Right cardiac atrium (tissue), 5 donors: ENCODE measurements around the gene KIF15. TPM values are rescaled to one million over a fixed set of nuclear protein-coding genes. Genes with fewer than 3 reads are reported as not detected.
"Not testable (repeated sequence)": the region's sequence is repeated elsewhere in the genome, so short reads cannot be mapped to it uniquely, and the experiment has no call there.

Experiments used
- ATAC-seq, 2 donors: fragments of 200-7000 bp; cut with Tn5 transposase; one replicate each; pipeline versions ENCODE4 v1.8.0 to v1.9.1; 2020; ENCODE audit warnings: moderate library complexity in 2 of 2, mild to moderate bottlenecking in 1 of 2
- DNase-seq, 3 donors: peaks; one replicate each; pipeline ENCODE4 v3.0.0-alpha.2; 2020
- H3K27ac ChIP-seq: one replicate; pipeline ENCODE4 v1.5.1; 2013; ENCODE audit warnings: mild to moderate bottlenecking, low read length, control low read depth, moderate library complexity
- H3K27me3 ChIP-seq: one replicate; pipeline ENCODE4 v1.6.1; 2013; ENCODE audit not compliant: control insufficient read depth, insufficient read depth
- H3K4me1 ChIP-seq: one replicate; pipeline ENCODE4 v1.6.1; 2013; ENCODE audit warnings: low read length; ENCODE audit not compliant: control insufficient read depth, insufficient read depth
- H3K4me3 ChIP-seq: one replicate; pipeline ENCODE4 v1.5.1; 2013; ENCODE audit warnings: low read length, control low read depth
- H3K9me3 ChIP-seq: one replicate; pipeline ENCODE4 v1.6.1; 2013; ENCODE audit warnings: low read length; ENCODE audit not compliant: control insufficient read depth
- WGBS: extraction: QIAGEN DNeasy Blood & Tissue Kit; methylation state at CpG from one replicate; pipeline ENCODE4 v1.1.7; 2013; 5-methylcytosine and 5-hydroxymethylcytosine counted together
- intact Hi-C, 4 donors: fragments of 100-400 bp; cut with DNase I; formaldehyde crosslinking; loops; one replicate each; pipeline versions ENCODE4 v1.11.0 to v1.14.0; 2022 to 2023
- polyA plus RNA-seq: library from polyadenylated mRNA; stranded (reverse); fragments of 200-250 nt; gene quantifications from one replicate; pipeline ENCODE4 v1.2.3, GENCODE V29; 2013
- total RNA-seq, 4 donors: library from RNA; stranded (reverse); fragmentation: NEBNext Ultra II Directional; extraction: Animal tissue kit (Norgen Biotek cat#: 25700); gene quantifications; one replicate each; pipeline ENCODE4 v1.2.1, GENCODE V29; 2021
- donor health status: healthy with polysubstance abuse.
- donor health status: DM: no; HTN: yes; CAD: no.
- donor health status: DM: no; HTN: no; CAD: no.
- donor health status: DM: no; HTN: yes; CAD: no; lungs with severe emphysema.
- donor health status: DM: yes; HTN: yes; CAD: no.

KIF15 gene
- total and polyA plus RNA-seq, 5 donors: 0.25 to 1.3 (median 0.29) TPM

- intact Hi-C loops: no loop called here
- Histone ChIP-seq H3K4me1 (no peaks in the 10 kb centered on the region), H3K4me3 (no peak overlapping the region), H3K27ac (no peak overlapping the region), H3K9me3 (no peaks in the 10 kb centered on the region), H3K27me3 (no peaks in the 10 kb centered on the region)
- DNase-seq (no peak), ATAC-seq (no peak)
- 97% methylated on average over 1 of the region's 1 CpG for WGBS
Measured at GRCh38 chr3:44771424-44772098, 10.0 kb downstream of the KIF15 start.

GRCh38 chr3:44772099-44772442 lies 10.5 kb downstream of the KIF15 start:
- ATAC-seq (no peak), DNase-seq (no peak)
- H3K9me3 ChIP-seq: no peaks in the 10 kb centered on the region
- H3K4me1 ChIP-seq: no peaks in the 10 kb centered on the region
- H3K4me3 ChIP-seq: no peak overlapping the region
- H3K27ac ChIP-seq: no peak overlapping the region
- no peaks in the 10 kb centered on the region for H3K27me3 ChIP-seq
- intact Hi-C loops: no loop called here
- WGBS: 97% methylated on average over 1 of the region's 1 CpG

GRCh38 chr3:44782891-44783290 lies 21.3 kb downstream of the KIF15 start:
- 96% methylated on average over 4 of the region's 4 CpGs for WGBS
- Histone ChIP-seq H3K27me3 (no peaks in the 10 kb centered on the region), H3K27ac (no peak overlapping the region), H3K4me1 (no peaks in the 10 kb centered on the region), H3K4me3 (no peak overlapping the region), H3K9me3 (no peaks in the 10 kb centered on the region)
- ATAC-seq (no peak), DNase-seq (no peak)
- intact Hi-C loops: no loop called here

GRCh38 chr3:44795197-44795596 lies 33.6 kb downstream of the KIF15 start:
- 94% methylated on average over 4 of the region's 4 CpGs for WGBS
- intact Hi-C loops: no loop called here
- ATAC-seq (no peak), DNase-seq (no peak)
- Histone ChIP-seq H3K27me3 (no peaks in the 10 kb centered on the region), H3K9me3 (no peaks in the 10 kb centered on the region), H3K4me1 (no peaks in the 10 kb centered on the region), H3K27ac (no peak overlapping the region), H3K4me3 (no peak overlapping the region)

GRCh38 chr3:44802011-44802410 lies 40.4 kb downstream of the KIF15 start:
- DNase-seq: no peak

GRCh38 chr3:44803298-44803697 lies 41.7 kb downstream of the KIF15 start:
- DNase-seq (no peak), ATAC-seq (no peak)
- Histone ChIP-seq H3K27ac (no peak overlapping the region), H3K4me1 (no peaks in the 10 kb centered on the region), H3K9me3 (no peaks in the 10 kb centered on the region), H3K27me3 (no peaks in the 10 kb centered on the region), H3K4me3 (no peak overlapping the region)
- intact Hi-C loops: no loop called here
- WGBS: 89% methylated on average over 2 of the region's 2 CpGs

More at GRCh38 chr3:44802011-44802410, 40.4 kb downstream of the KIF15 start:
- Histone ChIP-seq H3K27me3 (no peaks in the 10 kb centered on the region), H3K9me3 (no peaks in the 10 kb centered on the region), H3K27ac (no peak overlapping the region), H3K4me1 (no peaks in the 10 kb centered on the region), H3K4me3 (no peak overlapping the region)
- intact Hi-C loops: no loop called here
- WGBS: 81% methylated on average over 2 of the region's 2 CpGs
- ATAC-seq: no peak

- 95% methylated on average over 2 of the region's 2 CpGs for WGBS
- no peak for DNase-seq
- intact Hi-C loops: no loop called here
- no peaks in the 10 kb centered on the region for H3K27me3 ChIP-seq
- H3K27ac ChIP-seq: no peak overlapping the region
- no peaks in the 10 kb centered on the region for H3K9me3 ChIP-seq
- H3K4me3 ChIP-seq: no peak overlapping the region
- no peak for ATAC-seq
- H3K4me1 ChIP-seq: no peaks in the 10 kb centered on the region
Measured at GRCh38 chr3:44805960-44806359, 44.4 kb downstream of the KIF15 start.

GRCh38 chr3:44814751-44815150 lies 53.2 kb downstream of the KIF15 start:
- DNase-seq (no peak), ATAC-seq (no peak)
- no peak overlapping the region for H3K27ac ChIP-seq
- no peaks in the 10 kb centered on the region for H3K9me3 ChIP-seq
- intact Hi-C loops: no loop called here
- H3K27me3 ChIP-seq: no peaks in the 10 kb centered on the region
- H3K4me3 ChIP-seq: no peak overlapping the region
- no peaks in the 10 kb centered on the region for H3K4me1 ChIP-seq
- whole genome bisulfite sequencing: 95% methylated on average over 6 of the region's 6 CpGs

GRCh38 chr3:44816334-44816733 lies 54.7 kb downstream of the KIF15 start:
- intact Hi-C loops, H3K27ac ChIP-seq, H3K4me1 ChIP-seq, H3K9me3 ChIP-seq, H3K27me3 ChIP-seq, DNase-seq, H3K4me3 ChIP-seq, ATAC-seq: not testable (repeated sequence)
- 96% methylated on average over 2 of the region's 2 CpGs for WGBS

GRCh38 chr3:44821206-44821605 lies 59.6 kb downstream of the KIF15 start:
- DNase-seq, intact Hi-C loops, H3K4me3 ChIP-seq, H3K4me1 ChIP-seq, H3K27ac ChIP-seq, ATAC-seq, H3K27me3 ChIP-seq, H3K9me3 ChIP-seq: not testable (repeated sequence)
- 96% methylated on average over 34 of the region's 34 CpGs for WGBS

- ATAC-seq: no peak
- no peak for DNase-seq
- no peaks in the 10 kb centered on the region for H3K9me3 ChIP-seq
- H3K27me3 ChIP-seq: no peaks in the 10 kb centered on the region
- intact Hi-C loops: no loop called here
- no peak overlapping the region for H3K4me3 ChIP-seq
- H3K4me1 ChIP-seq: no peaks in the 10 kb centered on the region
- no peak overlapping the region for H3K27ac ChIP-seq
- WGBS: 88% methylated on average over 2 of the region's 2 CpGs
Measured at GRCh38 chr3:44825264-44825925, 63.8 kb downstream of the KIF15 start.
